PC-3 (cell line): ENCODE measurements around the gene UNC13D. TPM values are rescaled to one million over a fixed set of nuclear protein-coding genes. Genes with fewer than 3 reads are reported as not detected.
"Not testable (repeated sequence)": the region's sequence is repeated elsewhere in the genome, so short reads cannot be mapped to it uniquely, and the experiment has no call there.

Source experiments
- ATAC-seq: fragments of 200-7000 bp; cut with Tn5 transposase; 2 replicates; pipeline ENCODE4 v1.9.1; 2020; ENCODE audit warnings: mild to moderate bottlenecking, moderate library complexity
- BruUV-seq: library from RNA; stranded (reverse); fragments of 400-500 nt; replicated peaks from 2 replicates; lab custom pipeline; 2021; lab: Mats Ljungman, UMichigan
- CTCF ChIA-PET: fragments of 300-600 bp; sonication (Branson Sonifier 250); formaldehyde crosslinking; loops from one replicate; lab custom pipeline; 2022; ENCODE audit warnings: antibody characterized with exemption; lab: Charles Lee
- POLR2A ChIA-PET: fragments of 300-600 bp; sonication (Branson Sonifier 250); formaldehyde crosslinking; loops from one replicate; lab custom pipeline; 2022; ENCODE audit warnings: antibody characterized with exemption; ENCODE audit not compliant: unreplicated experiment; lab: Charles Lee
- DNase-seq: peaks from one replicate; pipeline ENCODE4 v3.0.0-alpha.2; 2015
- H2AFZ ChIP-seq: fragments of 300-600 bp; sonication (generic); 2 replicates; pipeline ENCODE4 v1.6.0; 2016; ENCODE audit warnings: antibody characterized with exemption, low read length
- H3F3A ChIP-seq: fragments of 300-600 bp; sonication (generic); one replicate; pipeline ENCODE4 v1.6.0; 2017; ENCODE audit warnings: antibody characterized with exemption, low read length, control low read depth, mild to moderate bottlenecking; ENCODE audit not compliant: unreplicated experiment
- H3K27ac ChIP-seq: fragments of 300-600 bp; sonication (generic); 2 replicates; pipeline ENCODE4 v1.5.1; 2016; ENCODE audit warnings: mild to moderate bottlenecking, low read length
- H3K27me3 ChIP-seq: fragments of 300-600 bp; sonication (generic); 2 replicates; pipeline ENCODE4 v1.6.1; 2016; ENCODE audit warnings: low read length, mixed read lengths
- H3K36me3 ChIP-seq: fragments of 300-600 bp; sonication (generic); 2 replicates; pipeline ENCODE4 v1.6.1; 2016; ENCODE audit warnings: low read depth, mixed run types, low read length, mixed read lengths
- H3K4me1 ChIP-seq: fragments of 300-600 bp; sonication (generic); 2 replicates; pipeline ENCODE4 v1.5.1; 2016; ENCODE audit warnings: low read length; ENCODE audit not compliant: insufficient read depth
- H3K4me2 ChIP-seq: fragments of 300-600 bp; sonication (generic); 2 replicates; pipeline ENCODE4 v1.6.0; 2016; ENCODE audit warnings: low read length
- H3K4me3 ChIP-seq: fragments of 300-600 bp; sonication (generic); 2 replicates; pipeline ENCODE4 v1.5.1; 2016; ENCODE audit warnings: mild to moderate bottlenecking, low read length, mixed read lengths
- H3K79me2 ChIP-seq: fragments of 300-600 bp; sonication (generic); 2 replicates; pipeline ENCODE4 v1.6.1; 2017; ENCODE audit warnings: low read length, mixed read lengths
- H3K9ac ChIP-seq: fragments of 300-600 bp; sonication (generic); 2 replicates; pipeline ENCODE4 v1.6.0; 2016; ENCODE audit warnings: mild to moderate bottlenecking, low read length
- H3K9me2 ChIP-seq: fragments of 300-600 bp; sonication (generic); replicated peaks from 2 replicates; pipeline ENCODE4 v1.6.1; 2016; ENCODE audit warnings: mixed run types, low read length, mixed read lengths
- H3K9me3 ChIP-seq: fragments of 300-600 bp; sonication (generic); 2 replicates; pipeline ENCODE4 v1.6.1; 2016; ENCODE audit warnings: low read length, mixed read lengths
- H4K20me1 ChIP-seq: fragments of 300-600 bp; sonication (generic); 2 replicates; pipeline ENCODE4 v1.6.1; 2016; ENCODE audit warnings: low read length, mixed read lengths
- CTCF ChIP-seq: fragments of 300-600 bp; sonication (generic); conservative IDR thresholded peaks from 2 replicates; pipeline ENCODE4 v1.5.1; 2017; ENCODE audit warnings: antibody characterized with exemption, low read depth, mild to moderate bottlenecking, low read length
- EZH2 ChIP-seq: fragments of 300-600 bp; sonication (generic); IDR thresholded peaks from one replicate; pipeline ENCODE4 v1.6.1; 2017; ENCODE audit warnings: antibody characterized with exemption, mild to moderate bottlenecking, low read length; ENCODE audit not compliant: unreplicated experiment
- EZH2phosphoT487 ChIP-seq: fragments of 300-600 bp; sonication (generic); IDR thresholded peaks from 2 replicates; pipeline ENCODE4 v1.6.1; 2018; ENCODE audit warnings: mild to moderate bottlenecking, antibody characterized with exemption, low read length, borderline replicate concordance
- intact Hi-C: fragments of 100-400 bp; cut with micrococcal nuclease; formaldehyde crosslinking; loops from 2 replicates; pipeline ENCODE4 v1.9.0; 2023
- total RNA-seq: library from RNA; depleted of rRNA; stranded (reverse); fragments of >200 nt; gene quantifications from 2 replicates; pipeline ENCODE4 v1.2.3, GENCODE V29; 2014

Gene UNC13D
- total RNA-seq, 1 experiment from 2014 or later = 43.9 TPM

GRCh38 chr17:75861927-75862317, 17.7 kb upstream of the UNC13D start:
- no TSS peak for BruUV-seq
- no peaks in the 10 kb centered on the region for H3K9me2 ChIP-seq
- ATAC-seq = no peak
- H3F3A ChIP-seq = no peaks in the 10 kb centered on the region
- no peak overlapping the region for H3K9ac ChIP-seq
- ChIA-PET POLR2A (no interaction called here), CTCF (no interaction called here)
- H3K4me2 ChIP-seq = no peak overlapping the region
- intact Hi-C loops = no loop called here
- no peak for DNase-seq
- no peaks in the 10 kb centered on the region for H3K36me3 ChIP-seq
- H3K4me1 ChIP-seq = no peaks in the 10 kb centered on the region
- H3K4me3 ChIP-seq = no peak overlapping the region
- H3K27ac ChIP-seq = no peak overlapping the region
- H3K27me3 ChIP-seq = no peaks in the 10 kb centered on the region
- no peaks in the 10 kb centered on the region for H4K20me1 ChIP-seq
- H2AFZ ChIP-seq = no peak overlapping the region
- H3K79me2 ChIP-seq = no peaks in the 10 kb centered on the region
- no peaks in the 10 kb centered on the region for H3K9me3 ChIP-seq
- TF ChIP-seq EZH2 = no peak
- TF ChIP-seq CTCF = no peak
- no peak for TF ChIP-seq EZH2phosphoT487

GRCh38 chr17:75859358-75859757, 15.2 kb upstream of the UNC13D start:
- H2AFZ ChIP-seq, H3K79me2 ChIP-seq, BruUV-seq, H3K4me3 ChIP-seq, H3K9me3 ChIP-seq, H3K4me2 ChIP-seq, H3K27ac ChIP-seq, ATAC-seq, intact Hi-C loops, H3F3A ChIP-seq, H3K36me3 ChIP-seq, H3K9ac ChIP-seq, H3K9me2 ChIP-seq, H3K27me3 ChIP-seq, H4K20me1 ChIP-seq, DNase-seq: not testable (repeated sequence)
- CTCF ChIA-PET = interaction anchor here (0.6 to 1.1 kb wide), 4 partner anchors 14 to 147 kb away, joined by 3 to 12 read pairs (median 7); partner anchors contain the start of gene TRIM65
- POLR2A ChIA-PET = interaction anchor here (0.7 kb wide), 1 partner anchor 23 kb away, joined by 15 read pairs; no protein-coding TSS in a partner anchor
- peaks cover 11% of the 10 kb centered on the region for H3K4me1 ChIP-seq

GRCh38 chr17:75856062-75856756, 12.0 kb upstream of the UNC13D start:
- DNase-seq = peak; percentile 45
- peaks cover 2% of the 10 kb centered on the region; the same call in 1 of the 2 replicates for H3K36me3 ChIP-seq
- no peaks in the 10 kb centered on the region for H3K9me2 ChIP-seq
- H3K9me3 ChIP-seq = no peaks in the 10 kb centered on the region
- TF ChIP-seq CTCF (peak; percentile 51; the same call in 1 of the 2 replicates), EZH2 (no peak)
- peaks cover 24% of the 10 kb centered on the region for H3K79me2 ChIP-seq
- TSS peak; percentile 77 for BruUV-seq
- intact Hi-C loops = no loop called here
- POLR2A ChIA-PET = interaction anchor here (1.6 to 2.3 kb wide), 3 partner anchors 11 to 76 kb away, joined by 7 to 18 read pairs (median 16); a partner anchor contains a TSS
- CTCF ChIA-PET = interaction anchor here (0.5 to 3.2 kb wide), 8 partner anchors 11 to 697 kb away, joined by 3 to 30 read pairs (median 4); partner anchors contain the start of genes SMIM5 and TRIM65
- H3K4me3 ChIP-seq = peak overlapping the region; percentile 86
- peak overlapping the region; percentile 93 for H3K4me2 ChIP-seq
- H4K20me1 ChIP-seq = no peaks in the 10 kb centered on the region
- H3K27ac ChIP-seq = no peak overlapping the region; the same call in 1 of the 2 replicates
- H3K27me3 ChIP-seq = no peaks in the 10 kb centered on the region
- ATAC-seq = no peak; the same call in 1 of the 2 replicates
- peaks cover 28% of the 10 kb centered on the region for H3K4me1 ChIP-seq
- H3K9ac ChIP-seq = peak overlapping the region; percentile 77
- H3F3A ChIP-seq = no peaks in the 10 kb centered on the region
- H2AFZ ChIP-seq = peak overlapping the region; percentile 86
